A172 (cell line): ENCODE data around the gene ADARB2. TPM values are rescaled to one million over a fixed set of nuclear protein-coding genes. Genes with fewer than 3 reads are reported as not detected.

ENCODE experiments used
- DNase-seq: peaks from one replicate; pipeline ENCODE4 v3.0.0-alpha.2; 2015; ENCODE audit warnings: low spot score
- total RNA-seq: library from RNA; depleted of rRNA; stranded (reverse); fragments of >200 nt; shearing (Covaris generic); gene quantifications from 2 replicates; pipeline ENCODE4 v1.2.3, GENCODE V29; 2014

Gene ADARB2
- total RNA-seq, 1 experiment from 2014 or later, result 1.2 TPM

DNA sequence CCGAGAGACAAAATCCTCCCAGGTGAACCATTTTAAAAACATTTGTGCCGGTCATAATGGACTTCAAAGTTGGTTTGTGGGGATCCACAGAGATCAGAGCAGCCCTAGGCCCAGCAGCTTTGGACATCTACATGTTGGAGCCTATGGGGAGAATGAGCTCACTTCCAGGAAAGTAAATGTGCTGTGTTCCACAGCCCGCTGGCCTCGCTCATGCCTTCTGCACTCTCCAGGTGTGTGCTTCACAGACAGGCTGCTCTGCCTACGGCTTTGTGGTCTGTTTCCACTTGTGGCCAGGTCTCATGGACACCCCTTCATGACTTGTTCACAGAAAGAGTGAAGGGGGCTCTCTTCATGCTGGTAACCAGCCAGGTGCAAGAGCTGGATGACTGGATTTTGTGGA lies 141.6 kb downstream of the ADARB2 start:
- no peak for DNase-seq

DNA sequence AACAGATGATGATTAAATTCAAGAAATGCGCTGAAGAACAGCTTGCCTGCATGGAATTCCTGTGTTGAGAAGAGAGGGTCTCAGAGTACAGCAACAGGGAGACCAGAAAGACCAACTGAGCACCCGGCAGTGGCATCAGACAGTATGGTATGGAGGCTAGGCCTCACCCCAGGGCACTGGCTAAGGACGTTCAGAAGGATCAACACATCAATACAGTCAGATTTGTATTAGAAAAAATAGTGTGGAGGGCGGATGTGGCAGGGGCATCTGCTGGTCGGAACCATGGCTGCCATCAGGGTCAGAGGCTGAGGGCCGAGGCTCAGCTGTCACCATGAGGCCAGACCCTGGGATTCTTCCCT lies 142.1 kb downstream of the ADARB2 start:
- no peak for DNase-seq

DNA sequence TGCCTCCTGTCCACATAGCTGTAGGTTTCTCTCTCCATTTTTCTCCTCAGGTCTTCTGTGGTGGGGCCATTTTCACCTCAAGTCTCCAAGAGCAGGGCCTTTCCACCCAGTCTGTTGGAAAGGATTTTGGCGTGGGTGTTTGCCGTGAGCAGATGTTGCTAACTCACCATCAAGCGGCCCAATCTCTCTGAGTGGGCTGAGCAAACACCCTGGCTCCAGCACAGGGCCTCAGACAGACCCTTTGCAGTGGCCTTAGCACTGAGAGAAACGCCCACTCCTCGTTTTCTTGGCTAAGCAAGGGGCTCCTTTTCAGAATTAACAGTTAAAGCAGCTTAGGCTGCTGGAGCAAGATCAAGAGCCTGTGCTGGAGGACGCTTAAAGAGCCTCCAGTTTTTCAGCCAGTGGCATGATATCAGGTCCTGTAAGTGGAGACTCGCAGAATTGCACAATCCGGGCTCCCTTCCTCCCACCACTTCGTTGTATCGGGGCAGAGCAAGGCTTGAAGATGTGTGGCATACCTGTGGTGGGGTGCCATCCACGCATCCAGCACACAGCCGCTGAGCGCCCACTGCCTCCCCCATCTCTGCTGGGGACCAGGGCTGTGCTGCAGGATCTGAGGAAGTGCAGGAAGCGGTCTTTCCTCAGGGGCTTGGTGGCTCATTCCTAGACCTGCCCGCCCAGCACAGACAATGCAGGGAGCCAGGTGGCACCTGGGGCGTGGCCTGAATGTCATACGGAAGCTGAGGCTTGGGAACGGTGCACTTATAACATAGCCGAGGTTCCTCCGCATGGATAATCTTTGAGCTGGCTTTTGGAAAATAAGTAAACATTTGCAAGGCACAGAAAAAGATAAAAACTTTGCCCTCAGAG lies 142.7 kb downstream of the ADARB2 start:
- DNase-seq, result no peak

DNA sequence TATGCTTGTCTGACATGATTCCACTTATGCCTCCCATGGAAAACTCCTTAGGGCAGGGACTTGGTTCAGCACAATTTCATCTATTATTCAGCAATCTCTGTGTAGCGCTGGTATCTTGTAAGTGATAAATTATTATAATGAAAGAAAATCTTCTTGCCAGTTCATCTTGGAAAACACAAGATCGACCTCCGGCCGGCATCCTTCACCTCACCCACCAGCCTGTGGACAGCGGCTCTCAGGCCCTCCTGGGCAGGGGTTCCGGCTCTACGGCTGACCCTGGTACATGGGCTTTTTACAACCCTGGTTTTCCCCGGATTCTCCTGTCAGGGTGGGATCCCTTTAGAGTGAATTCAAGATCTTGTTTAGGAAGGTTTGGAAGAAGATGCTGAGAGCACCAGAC lies 145.6 kb downstream of the ADARB2 start:
- DNase-seq, result no peak

DNA sequence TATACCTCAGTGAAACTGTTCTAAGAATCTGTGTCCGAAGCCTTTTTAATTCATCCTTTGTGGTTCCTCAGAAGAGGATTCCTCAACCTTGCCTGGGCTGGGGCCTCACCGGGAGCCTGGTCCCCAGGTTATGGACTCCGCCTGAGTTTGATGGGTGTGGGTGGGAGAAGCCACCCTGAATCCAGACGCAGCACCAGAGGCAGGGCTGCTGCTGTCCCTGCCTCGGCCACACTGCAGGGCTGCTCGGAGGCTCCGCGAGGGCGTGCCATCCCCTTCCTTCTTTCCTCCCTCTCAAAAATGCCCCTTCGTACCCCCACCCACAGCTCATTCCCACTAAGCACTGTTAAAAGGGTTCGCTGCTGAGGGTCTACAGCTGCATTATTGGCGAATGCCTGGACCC lies 146.3 kb downstream of the ADARB2 start:
- no peak for DNase-seq

DNA sequence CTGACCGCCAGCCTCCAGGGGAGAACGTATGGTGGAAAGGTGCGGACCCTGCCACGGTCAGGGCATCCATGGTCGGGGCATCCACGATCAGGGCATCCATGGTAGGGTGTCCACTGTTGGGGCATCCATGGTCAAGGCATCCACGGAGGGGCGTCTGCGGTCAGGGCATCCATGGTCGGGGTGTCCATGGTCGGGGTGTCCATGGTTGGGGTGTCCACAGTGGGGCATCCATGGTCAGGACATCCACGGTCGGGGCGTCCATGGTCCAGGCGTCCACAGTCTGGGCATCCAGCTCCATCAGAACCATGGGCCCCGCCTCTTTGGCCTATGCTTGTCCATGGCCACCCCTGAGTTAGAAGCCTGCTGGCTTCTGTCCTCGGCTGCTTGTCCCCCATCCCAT lies 148.1 kb downstream of the ADARB2 start:
- no peak for DNase-seq

DNA sequence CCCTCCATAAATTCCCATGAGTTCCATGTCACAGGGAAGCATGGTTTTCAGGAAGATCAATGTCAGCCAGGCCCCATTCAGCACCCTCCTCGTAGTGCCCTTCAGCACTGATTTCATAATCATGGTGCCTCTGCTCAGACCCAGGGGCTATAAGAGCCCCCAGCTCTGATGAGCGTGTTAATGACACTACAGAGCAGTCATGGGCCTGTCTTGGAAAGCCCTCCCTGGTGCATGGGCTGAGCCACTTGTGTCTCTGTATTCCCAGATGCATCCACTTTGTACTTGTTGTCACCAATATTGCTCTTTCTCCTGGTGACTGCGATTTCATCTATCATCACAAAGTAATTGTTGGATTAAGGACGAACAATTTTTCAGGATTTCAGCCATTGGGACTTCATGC lies 154.6 kb downstream of the ADARB2 start:
- no peak for DNase-seq

DNA sequence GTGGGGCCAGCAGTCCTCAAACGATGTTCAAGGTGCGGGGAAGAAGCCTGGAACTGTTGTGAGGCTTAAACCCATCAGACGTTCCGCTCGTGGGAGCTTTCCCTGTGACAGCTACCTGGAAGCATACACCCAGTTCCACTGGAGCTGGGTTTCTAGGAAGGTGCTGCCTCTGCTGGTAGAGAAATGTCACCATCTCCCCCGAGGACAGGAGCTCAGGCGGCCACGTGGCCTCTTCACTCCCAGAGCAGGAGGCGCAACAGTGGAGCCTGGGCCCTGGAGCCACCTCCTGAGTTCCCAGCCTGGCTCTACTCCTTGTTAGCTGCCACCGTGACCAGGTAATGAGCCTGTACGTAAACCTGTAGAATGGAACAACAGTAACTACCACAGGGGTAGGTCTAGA lies 156.1 kb downstream of the ADARB2 start:
- no peak for DNase-seq

DNA sequence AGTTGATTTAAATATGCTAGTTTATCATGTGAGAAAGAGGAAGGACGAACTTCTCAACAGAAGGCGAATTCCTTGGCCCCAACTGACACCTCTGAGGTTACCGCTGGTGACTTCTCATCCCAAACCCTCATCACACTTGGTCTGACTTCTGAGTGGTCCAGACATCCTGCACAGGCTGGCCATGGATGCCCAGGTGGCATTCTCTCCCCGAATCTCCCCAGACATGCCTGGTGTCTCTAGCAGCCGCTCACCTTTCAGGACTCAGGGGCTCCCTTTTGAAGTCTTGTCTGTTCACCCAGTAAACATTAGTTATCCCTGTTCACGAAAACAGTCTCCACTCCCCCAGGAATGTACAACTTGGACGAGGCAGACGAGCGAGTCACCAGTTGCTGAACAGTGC lies 157.7 kb downstream of the ADARB2 start:
- no peak for DNase-seq

DNA sequence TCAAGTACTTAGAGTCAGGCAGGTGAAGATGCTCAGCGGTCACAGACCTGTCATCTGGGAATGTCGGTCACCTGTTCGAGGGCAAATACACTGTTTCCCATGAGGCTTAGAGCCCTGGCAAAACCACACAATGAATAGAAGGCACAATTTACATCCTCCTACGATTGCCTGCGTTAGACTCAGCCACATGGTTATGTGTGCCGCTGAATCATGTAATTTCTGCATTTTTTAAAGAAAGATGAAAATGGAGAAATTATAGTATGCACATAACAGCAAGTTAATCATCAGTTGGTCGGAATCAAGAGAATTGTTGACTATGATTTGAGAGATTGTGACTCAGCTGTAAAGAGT lies 158.2 kb downstream of the ADARB2 start:
- no peak for DNase-seq

DNA sequence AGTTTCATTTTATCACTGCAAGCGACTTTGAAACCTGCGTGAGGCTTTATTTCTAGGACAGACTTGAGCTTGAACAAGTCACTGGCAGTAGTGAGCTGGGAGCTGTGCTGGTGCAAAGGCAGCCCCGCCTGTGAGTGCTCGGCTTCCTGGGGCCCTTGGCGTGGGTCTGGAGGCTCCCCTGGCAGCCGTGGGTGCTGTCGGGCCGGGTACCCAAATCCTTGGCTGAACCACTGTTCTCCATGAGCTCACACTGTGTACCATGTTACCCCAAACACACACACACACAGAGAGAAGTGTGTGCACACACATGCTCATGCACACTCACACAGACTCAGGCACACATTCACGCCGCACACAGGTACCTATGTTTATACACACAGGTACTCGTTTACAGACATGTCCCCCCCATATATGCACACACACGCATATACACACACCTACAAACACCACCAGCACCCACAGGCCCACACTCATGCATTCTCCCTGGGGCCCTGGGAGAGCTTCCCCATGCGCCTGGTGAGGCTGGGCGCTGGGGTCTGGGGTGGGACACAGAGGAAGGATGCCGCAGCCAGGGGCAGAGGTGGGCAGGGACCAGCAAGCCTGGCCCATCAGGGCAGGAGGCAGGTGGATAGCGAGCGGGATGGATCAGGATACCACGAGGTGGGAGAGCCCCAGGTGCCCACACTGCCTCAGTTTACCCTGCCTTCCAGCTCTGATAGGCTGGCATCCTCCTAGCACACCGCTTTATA lies 158.8 kb downstream of the ADARB2 start:
- DNase-seq, result no peak

DNA sequence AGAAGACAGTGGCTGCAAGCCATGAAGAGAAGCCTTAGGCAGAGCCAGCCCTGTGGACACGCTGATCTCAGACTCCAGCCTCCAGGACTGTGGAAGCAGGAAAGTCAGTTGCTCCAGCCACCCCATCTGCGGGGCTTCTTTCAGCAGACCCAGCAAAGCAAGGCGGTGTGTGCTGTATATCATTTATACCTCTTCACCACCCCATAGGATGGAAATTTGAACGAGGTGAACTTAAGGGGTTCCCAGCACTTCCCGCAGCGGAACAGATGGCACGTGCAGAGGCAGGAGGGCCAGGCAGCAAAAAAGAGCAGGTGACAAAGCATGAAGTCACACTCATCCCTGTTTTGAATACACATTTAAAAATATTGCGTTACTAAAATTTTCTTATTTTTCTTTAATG lies 159.4 kb downstream of the ADARB2 start:
- DNase-seq, result no peak

DNA sequence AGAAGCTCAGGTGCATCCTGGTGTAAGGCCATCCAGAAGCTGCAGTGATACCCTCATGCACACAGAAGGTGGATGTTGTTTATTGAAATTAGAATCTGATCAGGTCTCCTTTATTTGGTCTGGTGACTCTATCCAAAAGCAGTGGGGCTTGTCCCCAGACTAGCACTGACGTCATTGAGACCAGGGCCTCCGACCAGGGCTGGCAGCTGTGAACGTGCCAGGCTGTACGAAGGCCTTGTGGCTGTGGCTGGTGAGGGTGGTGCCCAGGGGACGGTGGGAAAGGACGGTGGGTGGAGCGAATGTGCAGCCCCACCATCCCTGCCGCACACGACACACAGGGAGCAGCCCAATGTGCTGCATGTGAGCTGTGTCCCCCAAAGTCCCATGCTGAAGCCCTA lies 160.0 kb downstream of the ADARB2 start:
- DNase-seq, result no peak

DNA sequence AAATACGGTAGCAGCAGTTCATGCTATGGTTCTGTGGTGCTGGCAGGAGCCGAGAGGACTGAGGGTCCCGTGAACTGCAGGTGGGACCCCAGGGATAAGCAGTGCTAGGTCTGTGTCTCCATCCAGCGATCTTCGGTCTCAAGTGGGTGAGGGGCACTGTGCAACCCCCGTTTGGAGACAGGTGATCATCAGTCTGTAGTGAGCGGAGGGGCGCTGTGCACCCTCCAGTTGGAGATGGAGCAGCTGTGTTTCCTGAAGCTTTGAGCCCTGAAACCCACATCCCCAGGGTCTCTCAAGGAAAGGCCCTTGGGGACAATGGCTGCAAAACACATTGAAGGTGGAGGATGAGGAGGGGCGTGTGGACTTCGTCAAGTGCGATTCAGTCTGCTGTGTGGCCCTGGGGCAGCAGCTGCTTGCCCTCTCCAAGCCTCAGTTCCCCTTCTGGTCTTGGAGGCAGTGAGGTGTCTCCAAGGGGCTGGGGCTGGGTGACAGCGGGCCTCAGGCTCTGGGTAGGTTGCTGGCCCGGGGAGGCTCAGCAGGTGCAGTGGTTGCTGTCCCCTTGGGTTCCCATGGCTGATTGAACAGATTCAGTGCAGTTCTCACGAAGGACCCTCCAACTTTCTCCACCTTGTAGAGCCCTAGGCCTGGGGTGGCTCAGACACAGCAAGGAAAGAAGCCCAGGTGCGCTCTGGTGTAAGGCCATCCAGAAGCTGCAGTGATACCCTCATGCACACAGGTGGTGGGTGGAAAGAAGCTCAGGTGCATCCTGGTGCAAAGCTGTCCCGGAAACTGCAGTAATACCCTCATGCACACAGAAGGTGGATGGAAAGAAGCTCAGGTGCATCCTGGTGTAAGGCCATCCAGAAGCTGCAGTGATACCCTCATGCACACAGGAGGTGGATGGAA lies 160.6 kb downstream of the ADARB2 start:
- no peak for DNase-seq

DNA sequence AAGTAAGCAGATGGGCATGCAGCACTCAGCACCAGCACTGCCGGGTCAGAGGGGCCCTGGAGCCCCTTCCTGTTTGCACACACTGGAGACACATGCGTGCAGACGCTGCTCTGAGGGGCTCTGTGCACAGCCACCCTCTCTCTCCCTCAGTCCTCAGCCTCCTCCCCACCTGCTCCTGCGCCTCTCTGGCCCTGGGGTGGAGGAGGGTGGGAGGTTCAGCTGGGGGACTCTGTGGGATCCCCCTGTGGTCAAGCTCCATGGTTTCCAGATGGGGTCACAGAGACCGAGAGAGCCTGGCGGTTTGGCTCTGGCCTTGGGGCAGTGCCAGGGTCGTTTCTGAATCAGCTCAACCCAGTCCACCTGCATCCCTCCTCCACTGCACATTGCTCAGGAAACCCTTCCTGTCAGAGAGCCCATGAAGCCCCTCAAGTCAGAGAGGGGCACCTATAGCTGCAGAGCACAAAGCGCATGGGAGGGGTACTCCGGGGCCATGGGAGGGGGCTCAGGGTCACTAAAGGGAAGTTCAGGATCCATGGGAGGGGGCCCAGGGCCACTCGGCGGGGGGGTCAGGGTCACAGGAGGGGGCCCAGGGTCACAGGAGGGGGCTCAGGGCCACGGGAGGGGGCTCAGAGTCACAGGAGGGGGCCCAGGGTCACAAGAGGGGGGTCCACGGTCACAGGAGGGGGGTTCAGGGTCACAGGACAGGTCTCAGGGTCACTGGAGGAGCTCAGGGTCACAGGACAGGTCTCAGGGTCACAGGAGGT lies 161.7 kb downstream of the ADARB2 start:
- DNase-seq, result no peak

DNA sequence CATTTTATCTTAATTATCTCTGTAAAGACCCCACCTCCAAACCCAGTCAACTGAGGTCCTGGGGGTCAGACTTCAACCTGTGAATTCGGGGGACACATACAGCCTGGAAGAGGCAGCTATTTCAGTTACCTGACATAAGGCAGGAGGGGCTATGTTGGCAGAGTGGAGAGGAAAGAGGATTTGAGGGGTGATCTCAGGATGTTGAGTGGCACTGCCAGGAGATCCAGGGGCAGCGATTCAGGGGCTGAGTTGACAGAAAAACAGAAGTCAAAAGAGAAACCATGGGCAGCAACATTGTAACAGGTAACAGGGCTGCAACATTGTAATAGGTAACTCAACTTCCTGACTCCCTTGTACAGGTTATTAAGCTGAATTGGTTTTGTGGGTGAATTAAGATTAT lies 162.6 kb downstream of the ADARB2 start:
- DNase-seq, result no peak

DNA sequence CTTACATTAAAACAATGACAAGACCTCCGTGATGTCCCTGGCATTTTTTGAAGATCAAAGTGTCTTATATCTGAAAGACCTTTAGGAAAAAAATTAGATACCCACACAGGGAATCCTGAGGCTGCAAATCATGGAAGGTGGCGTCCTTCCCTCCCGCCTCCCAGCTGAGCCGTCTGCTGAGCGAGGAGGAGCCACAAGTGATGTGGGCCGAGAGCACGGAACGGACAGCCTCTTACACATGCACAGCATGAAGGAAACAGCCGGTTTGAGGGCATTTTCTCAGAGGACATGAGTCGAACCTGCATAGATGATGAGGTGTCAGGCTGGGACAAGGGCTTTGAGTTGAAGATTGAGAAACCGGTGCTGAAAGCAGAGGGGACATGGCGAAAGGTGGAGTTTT lies 163.3 kb downstream of the ADARB2 start:
- no peak for DNase-seq

DNA sequence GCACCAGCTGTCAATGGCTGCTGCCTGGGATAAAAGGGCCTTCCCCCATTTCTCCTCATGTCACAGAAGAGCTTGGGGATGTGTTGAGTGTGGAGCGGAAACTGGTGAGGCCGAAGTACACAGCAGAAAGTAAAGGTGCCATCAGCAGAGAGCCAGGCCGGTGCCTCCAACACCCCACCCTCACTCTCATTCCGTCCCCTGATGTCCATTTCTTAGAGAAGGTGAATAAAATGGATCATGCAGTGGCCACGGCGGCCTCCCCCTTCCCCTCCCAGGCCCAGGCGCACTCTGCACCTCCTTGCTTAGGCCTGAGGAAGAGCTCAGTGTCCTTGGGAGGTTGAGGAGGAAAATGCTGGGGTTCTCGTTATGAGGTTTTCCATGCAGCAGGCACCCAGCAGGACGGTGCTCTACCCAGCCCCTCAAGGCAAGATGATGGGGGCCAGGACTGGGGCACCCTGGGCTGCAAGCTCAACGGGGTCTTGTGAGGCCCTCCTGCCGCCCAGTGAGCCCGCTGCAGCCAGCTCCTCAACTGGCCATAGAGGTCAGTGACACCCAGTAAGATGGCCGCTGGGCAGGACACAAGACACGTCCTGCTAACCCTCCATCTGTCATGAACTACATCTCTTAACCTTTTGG lies 163.9 kb downstream of the ADARB2 start:
- DNase-seq, result no peak

DNA sequence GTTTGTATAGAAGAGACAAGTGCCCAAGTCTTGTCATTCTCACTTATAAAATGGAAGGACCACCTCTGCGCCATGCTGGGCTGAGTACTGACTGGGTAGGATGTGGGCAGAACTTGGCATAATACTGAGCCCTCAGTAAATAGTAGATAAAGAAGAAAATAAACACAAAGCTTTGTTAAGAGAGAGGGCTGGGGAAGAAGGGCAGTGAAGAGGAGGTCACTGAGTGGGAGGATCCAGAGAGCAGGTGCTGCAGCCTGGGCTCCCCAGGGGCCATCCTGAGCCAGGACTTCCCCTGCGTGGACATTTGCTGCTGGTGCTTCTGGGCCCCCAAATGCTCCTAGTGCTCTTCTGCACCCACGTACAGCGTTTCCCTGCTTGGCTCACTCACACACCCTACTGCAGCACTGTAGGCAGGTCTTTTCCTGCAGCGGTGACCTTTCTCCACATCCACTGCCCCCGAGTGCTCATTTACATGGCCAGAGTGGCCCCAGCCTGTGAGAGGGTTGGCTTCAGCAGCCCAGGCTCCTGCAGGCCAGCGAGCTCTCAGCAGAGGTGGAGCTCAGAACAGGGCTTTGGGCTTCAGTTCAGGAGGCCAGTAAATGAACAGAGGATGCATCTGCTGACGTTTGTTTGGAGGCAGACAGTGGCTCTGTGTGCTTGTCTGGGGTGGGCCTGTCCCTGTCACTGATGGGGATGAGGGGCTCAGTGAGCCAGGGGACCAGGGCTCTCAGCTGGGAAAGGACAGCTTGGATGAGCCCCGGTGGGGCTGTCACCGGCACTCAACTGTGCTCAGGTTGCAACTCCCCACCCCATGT lies 164.6 kb downstream of the ADARB2 start:
- DNase-seq, result no peak

DNA sequence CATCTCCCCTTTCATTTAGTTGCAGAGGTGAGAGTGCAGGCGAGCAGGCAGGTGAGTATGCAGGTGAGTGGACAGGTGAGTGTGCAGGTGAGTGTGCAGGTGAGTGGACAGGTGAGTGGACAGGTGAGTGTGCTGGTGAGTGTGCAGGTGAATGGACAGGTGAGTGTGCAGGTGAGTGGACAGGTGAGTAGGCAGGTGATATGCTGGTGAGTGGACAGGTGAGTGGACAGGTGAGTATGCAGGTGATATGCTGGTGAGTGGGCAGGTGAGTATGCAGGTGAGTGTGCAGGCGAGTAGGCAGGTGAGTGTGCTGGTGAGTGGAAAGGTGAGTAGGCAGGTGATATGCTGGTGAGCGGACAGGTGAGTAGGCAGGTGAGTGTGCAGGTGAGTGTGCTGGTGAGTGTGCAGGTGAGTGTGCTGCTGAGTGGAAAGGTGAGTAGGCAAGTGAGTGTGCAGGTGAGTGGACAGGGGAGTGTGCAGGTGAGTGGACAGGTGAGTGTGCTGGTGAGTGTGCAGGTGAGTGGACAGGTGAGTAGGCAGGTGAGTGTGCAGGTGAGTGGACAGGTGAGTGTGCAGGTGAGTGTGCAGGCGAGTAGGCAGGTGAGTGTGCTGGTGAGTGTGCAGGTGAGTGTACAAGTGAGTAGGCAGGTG lies 165.6 kb downstream of the ADARB2 start:
- DNase-seq, result no peak
